ENCODE measurements around the gene TAF1D. TPM values are rescaled to one million over a fixed set of nuclear protein-coding genes. Genes with fewer than 3 reads are reported as not detected.

Gene TAF1D
- total and polyA plus RNA-seq, 10 of the 15 experiments (the other 5 are each of a cell fraction or from before 2014, with no cell fraction given), result 101 to 314 (median 199) TPM

DNA sequence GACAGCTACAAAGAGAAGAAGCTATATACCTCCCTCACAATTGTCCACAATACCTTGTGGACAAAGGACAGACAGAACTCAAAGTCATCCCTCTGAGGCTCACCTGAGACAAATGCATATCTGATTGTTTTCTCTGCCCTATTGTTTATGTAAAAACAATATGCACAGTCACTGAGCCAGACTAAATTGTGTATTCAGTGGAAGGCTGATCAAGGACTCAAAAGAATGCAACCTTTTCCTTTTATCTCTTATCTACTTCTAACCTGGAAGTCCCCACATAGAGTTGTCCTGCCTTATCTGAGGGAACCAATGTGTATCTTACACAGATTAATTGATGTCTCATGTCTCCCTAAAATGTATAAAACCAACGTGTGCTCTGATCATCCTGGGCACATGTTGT is 28.9 kb upstream of the TAF1D start:
- H3K4me3 ChIP-seq, result no peak overlapping the region
- POLR2A ChIA-PET, result interaction anchor here (0.9 kb wide), 1 partner anchor 29 kb away, joined by 3 read pairs; the partner anchor contains the start of genes C11orf54 and TAF1D
- no peak for FAIRE-seq

More for the DNA sequence above, 28.9 kb upstream of the TAF1D start:
- BruUV-seq (replicated peaks), result no TSS peak
- ATAC-seq (no peak), DNase-seq (ENCODE audit: low read depth, low spot score) (no peak)
- H3K9me3 ChIP-seq (replicated peaks; ENCODE audit: control insufficient read depth, insufficient read depth, low read length), result peaks cover 6% of the 10 kb centered on the region
- intact Hi-C loops (cut with micrococcal nuclease; ENCODE audit: unreplicated experiment) (no loop called here), in situ Hi-C loops (cut with MboI) (no loop called here)
- no peaks in the 10 kb centered on the region for H3K27me3 ChIP-seq (replicated peaks in 1 of 2; ENCODE audit: control insufficient read depth in 2 of 2, insufficient read depth in 2 of 2, low read length in 1 of 2)
- H2AFZ ChIP-seq (ENCODE audit: control insufficient read depth, low read depth, low read length), result no peak overlapping the region
- H3K9ac ChIP-seq (ENCODE audit: control insufficient read depth, insufficient read depth, low read length), result no peak overlapping the region
- SMC1A ChIA-PET (ENCODE audit: uncharacterized antibody, unreplicated experiment), result no interaction called here
- no peaks in the 10 kb centered on the region for H4K20me1 ChIP-seq (ENCODE audit: control insufficient read depth, insufficient read depth)
- CTCF ChIA-PET, result no interaction called here
- H3K4me2 ChIP-seq (ENCODE audit: control insufficient read depth, insufficient read depth), result no peak overlapping the region
- H3K79me2 ChIP-seq (ENCODE audit: control insufficient read depth, insufficient read depth, low read length), result no peaks in the 10 kb centered on the region
- no peaks in the 10 kb centered on the region for H3K36me3 ChIP-seq (ENCODE audit: control insufficient read depth in 2 of 2, insufficient read depth in 2 of 2, low read length in 1 of 2)
- RAD21 ChIA-PET (ENCODE audit: unreplicated experiment), result no interaction called here
- H3K4me1 ChIP-seq (ENCODE audit: control insufficient read depth, insufficient read depth, low read length), result no peaks in the 10 kb centered on the region
- TF ChIP-seq IKZF2 (IDR thresholded peaks at IDR 0.05) (no peak), NFXL1 (IDR thresholded peaks at IDR 0.05; ENCODE audit: borderline replicate concordance) (no peak), SMAD1 (IDR thresholded peaks at IDR 0.05; ENCODE audit: low read depth, partially characterized antibody) (no peak), FOXM1 (IDR thresholded peaks at IDR 0.05; ENCODE audit: low read depth, low read length) (no peak), EED (IDR thresholded peaks at IDR 0.05; ENCODE audit: low read depth) (no peak), STAT3 (IDR thresholded peaks at IDR 0.05; ENCODE audit: low read depth, low read length) (no peak), CBX5 (IDR thresholded peaks at IDR 0.05; ENCODE audit: low read depth) (no peak), ESRRA (IDR thresholded peaks at IDR 0.05; ENCODE audit: low read length) (no peak), NR2F1 (conservative IDR thresholded peaks at IDR 0.05) (no peak), BRCA1 (IDR thresholded peaks at IDR 0.05; ENCODE audit: low read depth, low read length) (no peak), ZZZ3 (IDR thresholded peaks at IDR 0.05; ENCODE audit: control insufficient read depth, insufficient read length, low read depth) (no peak)
- TF ChIP-seq, protein P1, sequence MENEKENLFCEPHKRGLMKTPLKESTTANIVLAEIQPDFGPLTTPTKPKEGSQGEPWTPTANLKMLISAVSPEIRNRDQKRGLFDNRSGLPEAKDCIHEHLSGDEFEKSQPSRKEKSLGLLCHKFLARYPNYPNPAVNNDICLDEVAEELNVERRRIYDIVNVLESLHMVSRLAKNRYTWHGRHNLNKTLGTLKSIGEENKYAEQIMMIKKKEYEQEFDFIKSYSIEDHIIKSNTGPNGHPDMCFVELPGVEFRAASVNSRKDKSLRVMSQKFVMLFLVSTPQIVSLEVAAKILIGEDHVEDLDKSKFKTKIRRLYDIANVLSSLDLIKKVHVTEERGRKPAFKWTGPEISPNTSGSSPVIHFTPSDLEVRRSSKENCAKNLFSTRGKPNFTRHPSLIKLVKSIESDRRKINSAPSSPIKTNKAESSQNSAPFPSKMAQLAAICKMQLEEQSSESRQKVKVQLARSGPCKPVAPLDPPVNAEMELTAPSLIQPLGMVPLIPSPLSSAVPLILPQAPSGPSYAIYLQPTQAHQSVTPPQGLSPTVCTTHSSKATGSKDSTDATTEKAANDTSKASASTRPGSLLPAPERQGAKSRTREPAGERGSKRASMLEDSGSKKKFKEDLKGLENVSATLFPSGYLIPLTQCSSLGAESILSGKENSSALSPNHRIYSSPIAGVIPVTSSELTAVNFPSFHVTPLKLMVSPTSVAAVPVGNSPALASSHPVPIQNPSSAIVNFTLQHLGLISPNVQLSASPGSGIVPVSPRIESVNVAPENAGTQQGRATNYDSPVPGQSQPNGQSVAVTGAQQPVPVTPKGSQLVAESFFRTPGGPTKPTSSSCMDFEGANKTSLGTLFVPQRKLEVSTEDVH (IDR thresholded peaks at IDR 0.05; ENCODE audit: low read depth, partially characterized antibody), result no peak
- TF ChIP-seq, protein P2, sequence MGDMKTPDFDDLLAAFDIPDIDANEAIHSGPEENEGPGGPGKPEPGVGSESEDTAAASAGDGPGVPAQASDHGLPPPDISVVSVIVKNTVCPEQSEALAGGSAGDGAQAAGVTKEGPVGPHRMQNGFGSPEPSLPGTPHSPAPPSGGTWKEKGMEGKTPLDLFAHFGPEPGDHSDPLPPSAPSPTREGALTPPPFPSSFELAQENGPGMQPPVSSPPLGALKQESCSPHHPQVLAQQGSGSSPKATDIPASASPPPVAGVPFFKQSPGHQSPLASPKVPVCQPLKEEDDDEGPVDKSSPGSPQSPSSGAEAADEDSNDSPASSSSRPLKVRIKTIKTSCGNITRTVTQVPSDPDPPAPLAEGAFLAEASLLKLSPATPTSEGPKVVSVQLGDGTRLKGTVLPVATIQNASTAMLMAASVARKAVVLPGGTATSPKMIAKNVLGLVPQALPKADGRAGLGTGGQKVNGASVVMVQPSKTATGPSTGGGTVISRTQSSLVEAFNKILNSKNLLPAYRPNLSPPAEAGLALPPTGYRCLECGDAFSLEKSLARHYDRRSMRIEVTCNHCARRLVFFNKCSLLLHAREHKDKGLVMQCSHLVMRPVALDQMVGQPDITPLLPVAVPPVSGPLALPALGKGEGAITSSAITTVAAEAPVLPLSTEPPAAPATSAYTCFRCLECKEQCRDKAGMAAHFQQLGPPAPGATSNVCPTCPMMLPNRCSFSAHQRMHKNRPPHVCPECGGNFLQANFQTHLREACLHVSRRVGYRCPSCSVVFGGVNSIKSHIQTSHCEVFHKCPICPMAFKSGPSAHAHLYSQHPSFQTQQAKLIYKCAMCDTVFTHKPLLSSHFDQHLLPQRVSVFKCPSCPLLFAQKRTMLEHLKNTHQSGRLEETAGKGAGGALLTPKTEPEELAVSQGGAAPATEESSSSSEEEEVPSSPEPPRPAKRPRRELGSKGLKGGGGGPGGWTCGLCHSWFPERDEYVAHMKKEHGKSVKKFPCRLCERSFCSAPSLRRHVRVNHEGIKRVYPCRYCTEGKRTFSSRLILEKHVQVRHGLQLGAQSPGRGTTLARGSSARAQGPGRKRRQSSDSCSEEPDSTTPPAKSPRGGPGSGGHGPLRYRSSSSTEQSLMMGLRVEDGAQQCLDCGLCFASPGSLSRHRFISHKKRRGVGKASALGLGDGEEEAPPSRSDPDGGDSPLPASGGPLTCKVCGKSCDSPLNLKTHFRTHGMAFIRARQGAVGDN (IDR thresholded peaks at IDR 0.05), result no peak
- WGBS (ENCODE audit: insufficient coverage, insufficient replicate concordance, low lambda C conversion rate, missing lambda C conversion rate), result 36% methylated on average over 1 of the region's 1 CpG
- no peak overlapping the region for H3K27ac ChIP-seq (ENCODE audit: control insufficient read depth, insufficient read depth)

Data from GM12878 (cell line).